SKM-1 (cell line): Measurements from ENCODE around the gene PRR19.

Experiments
- DNase-seq: peaks from one replicate; lab custom pipeline; 2025; ENCODE audit not compliant: unreplicated experiment; lab: John Stamatoyannopoulos, UW

Gene PRR19

DNA sequence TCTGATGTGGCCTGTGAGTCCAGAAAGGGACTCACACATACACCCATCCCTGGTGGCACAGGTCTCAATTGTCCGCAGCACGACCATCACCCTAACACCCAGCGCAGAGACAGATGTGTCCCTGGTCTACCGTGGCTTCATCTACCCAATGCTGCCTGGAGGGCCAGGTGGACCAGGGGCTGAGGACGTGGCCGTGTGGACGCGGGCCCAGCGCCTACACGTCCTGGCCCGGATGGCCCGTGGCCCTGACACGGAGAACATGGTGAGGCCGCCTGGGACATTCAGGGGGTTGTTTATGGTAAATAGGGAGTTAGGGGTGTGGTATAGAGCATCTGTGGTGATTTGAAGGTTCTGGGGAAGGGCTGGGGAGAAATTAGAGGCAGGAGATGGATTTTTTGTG is 46.3 kb downstream of the PRR19 start:
- no peak for DNase-seq

DNA sequence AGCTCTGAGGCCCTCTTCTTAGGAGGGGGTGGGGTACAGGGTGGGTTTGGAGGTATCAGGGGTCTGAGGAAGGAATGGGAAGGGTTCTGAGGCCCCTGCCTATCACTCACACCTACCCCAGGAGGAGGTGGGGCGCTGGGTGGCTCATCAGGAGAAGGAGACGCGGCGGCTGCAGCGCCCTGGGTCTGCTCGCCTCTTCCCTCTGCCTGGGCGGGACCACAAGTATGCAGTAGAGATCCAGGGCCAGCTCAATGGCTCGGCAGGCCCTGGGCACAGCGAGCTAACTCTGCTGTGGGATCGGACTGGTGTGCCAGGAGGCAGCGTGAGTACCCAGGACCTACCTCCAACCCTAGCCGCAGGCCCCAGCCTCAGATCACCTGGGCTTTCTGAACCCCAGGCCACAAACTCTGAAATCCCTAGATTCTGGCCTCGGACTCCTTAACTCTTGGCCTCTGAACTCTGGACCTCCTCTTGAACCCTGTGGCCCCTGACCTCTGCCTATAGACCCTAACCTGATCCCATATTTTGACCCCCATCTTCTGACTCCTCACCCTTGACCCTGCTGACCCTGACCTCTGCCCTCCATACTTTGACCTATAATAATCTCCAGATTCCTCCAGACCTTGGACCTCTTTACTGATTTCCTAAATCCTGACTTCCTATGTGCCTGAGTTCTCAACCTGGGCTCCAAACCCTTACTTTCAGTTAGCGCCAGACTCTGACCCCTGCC is 47.6 kb downstream of the PRR19 start:
- DNase-seq, result no peak

DNA sequence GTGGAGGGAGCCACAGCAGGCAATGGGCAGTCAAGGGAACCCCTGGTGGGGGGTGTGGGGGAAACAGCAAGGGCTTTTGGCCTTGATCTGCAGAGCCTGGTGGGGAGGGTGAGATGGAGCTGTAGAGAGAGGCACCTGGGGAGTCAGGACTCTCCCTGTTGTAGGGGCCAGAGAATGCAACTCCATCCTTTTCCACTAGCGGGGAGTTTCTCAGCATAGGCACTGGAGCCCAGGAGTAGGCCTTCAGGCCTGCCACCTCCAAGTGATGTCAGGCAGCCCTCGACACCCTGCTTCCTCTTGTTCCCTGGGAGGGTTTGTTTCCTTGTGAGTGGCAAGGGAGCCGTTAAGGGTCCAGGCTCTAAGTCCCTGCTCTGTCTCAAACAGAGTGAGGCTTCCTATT is 48.5 kb downstream of the PRR19 start:
- DNase-seq, result no peak

DNA sequence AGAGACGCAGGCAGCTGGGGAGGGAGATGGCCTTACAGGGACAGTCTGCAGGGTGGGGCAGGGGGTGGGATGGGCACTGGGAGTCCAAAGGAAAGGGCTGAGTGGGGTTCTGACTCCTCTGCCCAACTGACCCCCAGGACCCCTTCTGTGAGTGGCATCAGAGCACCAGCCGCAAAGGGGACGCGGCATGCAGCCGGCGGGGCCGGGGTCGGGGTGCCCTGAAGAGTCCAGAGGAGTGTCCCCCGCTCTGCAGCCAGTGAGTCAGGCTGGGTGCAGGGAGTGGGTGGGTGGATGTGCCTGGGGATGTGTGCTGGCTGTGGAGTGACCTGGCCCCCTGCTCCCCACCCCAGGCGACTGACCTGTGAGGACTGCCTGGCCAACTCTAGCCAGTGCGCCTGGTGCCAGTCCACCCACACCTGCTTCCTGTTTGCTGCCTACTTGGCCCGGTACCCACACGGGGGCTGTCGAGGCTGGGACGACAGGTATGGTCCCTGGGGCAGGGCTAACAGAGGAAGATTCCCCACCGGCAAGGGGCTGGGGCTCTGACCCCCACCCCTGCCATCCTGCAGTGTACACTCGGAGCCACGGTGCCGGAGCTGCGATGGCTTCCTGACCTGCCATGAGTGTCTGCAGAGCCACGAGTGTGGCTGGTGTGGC is 49.3 kb downstream of the PRR19 start:
- DNase-seq, result no peak

DNA sequence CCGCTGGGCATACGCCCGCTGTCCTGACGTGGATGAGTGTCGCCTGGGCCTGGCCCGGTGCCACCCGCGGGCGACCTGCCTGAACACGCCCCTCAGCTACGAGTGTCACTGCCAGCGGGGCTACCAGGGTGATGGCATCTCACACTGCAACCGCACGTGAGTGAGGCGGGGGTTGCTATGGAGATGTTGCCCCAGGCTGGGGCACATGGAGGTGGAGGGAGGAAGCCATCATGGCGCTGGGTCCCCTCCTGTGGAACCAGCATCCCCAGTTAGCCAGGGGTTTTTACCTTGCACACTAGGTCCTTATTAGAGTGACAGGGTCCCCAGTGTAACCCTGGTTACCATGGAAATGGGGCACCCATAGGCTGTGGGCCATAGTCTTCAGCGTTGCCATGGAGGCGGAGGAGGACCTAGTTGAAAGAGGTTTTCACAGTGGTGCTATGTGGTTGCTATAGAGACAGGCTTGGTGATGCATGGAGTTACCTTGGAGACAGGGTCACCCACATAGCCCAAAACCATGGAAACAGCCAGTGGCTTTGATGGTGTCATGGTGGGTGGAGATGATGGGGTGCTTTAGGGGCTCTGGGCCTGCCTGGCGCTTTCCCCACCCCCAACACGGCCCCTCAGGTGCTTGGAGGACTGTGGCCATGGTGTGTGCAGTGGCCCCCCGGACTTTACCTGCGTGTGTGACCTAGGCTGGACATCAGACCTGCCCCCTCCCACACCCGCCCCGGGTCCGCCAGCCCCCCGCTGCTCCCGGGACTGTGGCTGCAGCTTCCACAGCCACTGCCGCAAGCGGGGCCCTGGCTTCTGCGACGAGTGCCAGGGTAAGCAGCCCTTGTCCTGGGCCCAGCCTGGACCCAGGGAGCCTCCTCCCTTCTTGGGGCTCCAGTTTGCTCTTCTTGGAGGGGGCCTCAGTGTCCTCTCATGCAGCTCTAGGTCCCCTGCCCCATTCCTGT is 50.6 kb downstream of the PRR19 start:
- DNase-seq, result no peak

DNA sequence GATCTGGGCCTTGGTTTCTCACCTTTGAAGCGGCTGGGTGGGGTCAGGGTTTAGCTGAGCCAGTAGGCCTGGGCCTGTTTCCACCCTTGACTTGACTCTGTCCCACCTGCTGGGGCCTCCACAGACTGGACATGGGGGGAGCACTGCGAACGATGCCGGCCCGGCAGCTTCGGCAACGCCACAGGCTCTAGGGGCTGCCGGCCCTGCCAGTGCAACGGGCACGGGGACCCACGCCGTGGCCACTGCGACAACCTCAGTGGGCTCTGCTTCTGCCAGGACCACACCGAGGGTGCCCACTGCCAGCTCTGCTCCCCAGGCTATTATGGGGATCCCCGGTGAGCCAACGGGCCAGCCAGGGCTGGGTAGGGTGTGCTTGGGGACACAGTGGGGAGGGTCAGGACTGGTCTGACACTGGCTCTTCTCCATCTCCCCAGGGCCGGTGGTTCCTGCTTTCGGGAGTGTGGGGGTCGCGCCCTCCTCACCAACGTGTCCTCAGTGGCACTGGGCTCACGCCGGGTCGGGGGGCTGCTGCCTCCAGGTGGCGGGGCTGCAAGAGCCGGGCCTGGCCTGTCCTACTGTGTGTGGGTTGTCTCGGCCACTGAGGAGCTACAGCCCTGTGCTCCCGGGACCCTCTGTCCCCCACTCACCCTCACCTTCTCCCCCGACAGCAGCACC is 51.5 kb downstream of the PRR19 start:
- DNase-seq, result no peak

DNA sequence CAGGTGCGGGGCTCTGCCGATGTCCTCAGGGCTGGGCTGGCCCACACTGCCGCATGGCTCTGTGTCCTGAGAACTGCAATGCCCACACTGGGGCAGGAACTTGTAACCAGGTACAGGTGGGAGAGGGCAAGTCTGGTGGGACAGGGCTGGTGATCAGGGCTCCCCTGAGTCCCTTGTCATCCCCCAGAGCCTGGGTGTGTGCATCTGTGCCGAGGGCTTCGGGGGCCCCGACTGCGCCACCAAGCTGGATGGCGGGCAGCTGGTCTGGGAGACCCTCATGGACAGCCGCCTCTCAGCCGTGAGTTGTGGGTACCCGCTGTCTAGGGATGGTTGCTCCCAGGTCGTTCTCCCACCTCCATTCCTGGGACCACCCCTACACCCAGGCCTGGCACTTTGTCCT is 54.0 kb downstream of the PRR19 start:
- DNase-seq, result no peak

DNA sequence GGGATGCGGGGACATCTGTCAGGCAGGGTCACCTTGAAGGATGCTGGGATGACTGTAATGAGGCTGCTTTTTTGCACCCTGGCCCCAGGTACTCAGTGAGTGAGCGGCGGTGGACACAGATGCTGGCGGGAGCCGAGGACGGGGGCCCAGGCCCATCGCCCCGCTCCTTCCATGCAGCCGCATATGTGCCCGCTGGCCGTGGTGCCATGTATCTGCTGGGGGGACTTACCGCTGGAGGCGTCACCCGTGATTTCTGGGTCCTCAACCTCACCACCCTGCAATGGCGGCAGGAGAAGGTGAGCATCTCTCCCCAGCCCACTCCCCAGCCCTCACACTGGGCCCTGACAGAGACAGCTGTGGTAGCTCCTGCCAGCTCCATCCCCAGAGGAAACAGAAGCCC is 54.8 kb downstream of the PRR19 start:
- no peak for DNase-seq

DNA sequence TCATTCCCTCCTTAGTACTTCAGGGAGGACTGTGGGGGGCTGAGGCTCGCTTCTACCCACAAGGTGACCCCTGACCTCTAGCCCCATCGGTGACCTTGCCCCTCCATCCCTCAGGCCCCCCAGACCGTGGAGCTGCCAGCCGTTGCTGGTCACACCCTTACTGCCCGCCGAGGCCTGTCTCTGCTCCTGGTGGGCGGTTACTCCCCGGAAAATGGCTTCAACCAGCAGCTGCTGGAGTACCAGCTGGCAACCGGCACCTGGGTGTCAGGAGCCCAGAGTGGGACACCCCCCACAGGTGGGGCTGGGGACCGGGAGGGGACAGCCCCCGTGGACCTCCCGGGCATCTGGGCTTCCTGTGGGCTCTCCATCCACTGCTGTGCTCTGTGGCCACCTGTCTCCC is 55.4 kb downstream of the PRR19 start:
- no peak for DNase-seq
